Inflammatory macrophage treated with lipopolysaccharide for 1 hour (primary cell): ENCODE measurements around the gene FIGNL1.

Experiments
- DNase-seq, 2 donors: peaks; one replicate each; pipeline ENCODE4 v3.0.0-alpha.2; 2020 to 2022

FIGNL1 gene

GRCh38 chr7:50394315-50394714, 55.8 kb downstream of the FIGNL1 start:
- no peak for DNase-seq
